ENCODE results near the gene TTC38.

The TTC38 gene

GRCh38 chr22:46280063-46280817 is 12.4 kb downstream of the TTC38 start:
- DNase-seq: no peak

GRCh38 chr22:46280999-46281623 is 13.3 kb downstream of the TTC38 start:
- no peak for DNase-seq

GRCh38 chr22:46281866-46282678 is 14.3 kb downstream of the TTC38 start:
- DNase-seq: no peak

GRCh38 chr22:46286006-46286405 is 18.2 kb downstream of the TTC38 start:
- no peak for DNase-seq

GRCh38 chr22:46286941-46287872 is 19.4 kb downstream of the TTC38 start:
- DNase-seq: no peak

GRCh38 chr22:46287873-46288751 is 20.3 kb downstream of the TTC38 start:
- DNase-seq: no peak

- no peak for DNase-seq
These were observed 21.0 kb downstream of the TTC38 start for GRCh38 chr22:46288846-46289243.

- DNase-seq: no peak
These were observed 21.6 kb downstream of the TTC38 start for GRCh38 chr22:46289244-46289891.

- DNase-seq: no peak
These were observed 22.5 kb downstream of the TTC38 start for GRCh38 chr22:46290121-46290842.

GRCh38 chr22:46290843-46291785 is 23.3 kb downstream of the TTC38 start:
- no peak for DNase-seq

- no peak for DNase-seq
These were observed 24.4 kb downstream of the TTC38 start for GRCh38 chr22:46292173-46292572.

- no peak for DNase-seq
These were observed 24.9 kb downstream of the TTC38 start for GRCh38 chr22:46292732-46293131.

GRCh38 chr22:46293577-46294260 is 25.9 kb downstream of the TTC38 start:
- DNase-seq: no peak

- no peak for DNase-seq
These were observed 27.0 kb downstream of the TTC38 start for GRCh38 chr22:46294784-46295183.

GRCh38 chr22:46295277-46295971 is 27.6 kb downstream of the TTC38 start:
- DNase-seq: no peak

- DNase-seq: peak; percentile 91
These were observed 28.7 kb downstream of the TTC38 start, which contains the start of gene GTSE1 for GRCh38 chr22:46296257-46297150. TSS of gene GTSE1 (plus strand) at chr22:46296870. CDS start at chr22:46297401, 531 bp downstream.
